HG02852 (cell line): ENCODE results near the gene DAND5.
"Not testable (repeated sequence)": the region's sequence is repeated elsewhere in the genome, so short reads cannot be mapped to it uniquely, and the experiment has no call there.

Source experiments
- ATAC-seq: cut with Tn5 transposase; IDR thresholded peaks from one replicate; pipeline ENCODE4 v1.9.1; 2021; ENCODE audit warnings: mild to moderate bottlenecking, moderate library complexity; ENCODE audit not compliant: unreplicated experiment

The DAND5 gene

DNA sequence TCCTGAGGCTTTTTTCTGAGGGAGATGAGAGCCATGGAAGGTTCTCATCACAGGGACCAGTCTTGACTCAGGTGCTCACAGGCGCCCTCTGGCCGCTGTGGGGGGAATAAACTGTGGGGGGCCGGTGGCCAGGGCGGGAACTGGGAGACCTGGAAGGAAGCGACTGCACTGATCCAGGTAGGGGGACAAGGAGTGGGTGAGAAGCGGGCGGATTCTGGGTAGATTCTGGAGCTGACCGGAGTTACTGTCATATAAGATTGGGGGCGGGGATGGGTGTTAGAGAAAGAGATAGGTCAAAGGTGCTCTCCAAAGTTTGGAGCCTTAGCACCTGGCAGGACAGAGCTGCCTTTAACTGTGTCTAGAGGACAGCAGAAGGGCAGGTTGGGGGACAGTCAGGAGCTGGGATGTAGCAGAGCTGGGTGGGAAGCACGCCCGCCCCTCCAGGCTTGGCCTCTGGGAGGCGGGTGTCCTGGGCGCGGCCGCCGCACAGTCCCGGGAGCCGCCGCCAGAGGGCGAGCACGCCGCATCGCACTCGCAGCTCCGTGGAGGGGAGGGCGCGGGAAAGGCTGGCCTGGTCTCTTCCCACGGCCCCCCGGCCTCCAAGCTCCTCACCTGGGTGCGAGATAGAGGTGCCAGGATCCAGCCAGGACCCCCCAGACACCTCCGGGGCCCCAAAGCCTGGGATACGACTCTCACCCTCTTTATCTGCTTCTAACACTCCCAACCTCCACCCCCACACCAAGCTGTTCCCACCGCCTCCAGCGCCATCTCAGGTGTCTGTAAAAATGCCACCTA lies 4.2 kb upstream of the DAND5 start:
- no peak for ATAC-seq

DNA sequence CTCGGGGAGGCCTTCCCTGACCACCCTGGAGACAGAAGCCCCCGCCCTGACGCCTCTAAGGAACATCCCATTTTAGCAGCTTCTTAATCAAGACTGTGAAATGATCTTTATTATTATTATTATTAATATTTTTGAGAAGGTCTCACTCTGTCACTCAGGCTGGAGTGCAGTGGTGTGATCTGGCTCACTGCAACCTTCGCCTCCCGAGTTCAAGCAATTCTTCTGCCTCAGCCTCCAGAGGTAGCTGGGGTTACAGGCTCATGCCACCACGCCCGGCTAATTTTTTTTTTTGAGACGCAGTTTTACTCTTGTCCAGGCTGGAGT lies 3.6 kb upstream of the DAND5 start:
- ATAC-seq = no peak

DNA sequence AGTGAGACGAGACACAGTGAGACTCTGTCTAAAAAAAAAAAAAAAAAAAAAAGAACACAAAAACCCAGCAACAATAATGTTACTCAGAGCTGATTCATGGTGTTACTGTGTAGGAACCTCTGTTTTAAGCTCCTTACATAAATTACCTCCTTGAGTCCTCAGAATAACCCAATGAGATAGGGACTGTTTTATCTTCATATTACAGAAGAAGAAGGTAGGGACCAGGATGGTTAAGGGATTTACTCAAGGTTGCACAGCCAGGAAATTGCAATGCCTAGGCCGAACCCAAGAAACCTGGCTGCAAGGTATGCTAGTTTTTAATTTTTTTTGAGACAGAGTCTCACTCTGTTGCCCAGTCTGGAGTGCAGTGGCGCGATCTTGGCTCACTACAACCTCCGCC lies 1.5 kb upstream of the DAND5 start:
- ATAC-seq = no peak

DNA sequence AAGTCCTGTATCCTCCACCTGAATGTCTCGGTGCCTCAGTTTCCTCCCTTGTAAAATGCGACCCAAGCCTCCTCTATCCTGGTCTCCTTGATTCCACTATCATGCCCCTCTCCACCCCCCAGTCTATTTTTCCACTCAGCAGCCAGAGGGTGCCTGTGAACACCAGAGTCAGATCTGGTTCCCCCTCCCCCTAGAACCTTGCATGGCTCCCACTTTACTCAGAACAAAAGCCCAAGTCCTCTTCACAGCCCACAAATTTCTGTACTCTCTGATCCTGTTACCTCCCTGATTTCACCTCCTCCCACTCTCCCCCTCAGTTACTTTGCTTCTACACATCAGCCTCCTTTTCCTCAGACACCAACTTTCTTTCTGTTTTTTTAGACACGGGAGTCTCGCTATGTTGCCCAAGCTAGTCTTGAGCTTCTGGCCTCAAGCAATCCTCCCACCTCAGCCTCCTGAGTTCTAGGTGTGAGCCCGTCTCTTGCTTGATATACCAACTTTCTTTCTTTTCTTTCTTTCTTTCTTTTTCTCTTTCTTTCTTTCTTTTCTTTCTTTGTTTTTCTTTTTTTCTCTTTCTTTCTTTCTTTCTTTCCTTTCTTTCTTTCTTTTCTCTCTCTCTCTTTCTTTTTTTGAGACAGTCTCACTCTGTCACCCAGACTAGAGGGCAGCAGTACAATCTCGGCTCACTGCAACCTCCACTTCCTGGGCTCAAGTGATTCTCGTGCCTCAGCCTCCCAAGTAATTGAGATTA lies 869 bp downstream of the DAND5 start:
- no peak for ATAC-seq

DNA sequence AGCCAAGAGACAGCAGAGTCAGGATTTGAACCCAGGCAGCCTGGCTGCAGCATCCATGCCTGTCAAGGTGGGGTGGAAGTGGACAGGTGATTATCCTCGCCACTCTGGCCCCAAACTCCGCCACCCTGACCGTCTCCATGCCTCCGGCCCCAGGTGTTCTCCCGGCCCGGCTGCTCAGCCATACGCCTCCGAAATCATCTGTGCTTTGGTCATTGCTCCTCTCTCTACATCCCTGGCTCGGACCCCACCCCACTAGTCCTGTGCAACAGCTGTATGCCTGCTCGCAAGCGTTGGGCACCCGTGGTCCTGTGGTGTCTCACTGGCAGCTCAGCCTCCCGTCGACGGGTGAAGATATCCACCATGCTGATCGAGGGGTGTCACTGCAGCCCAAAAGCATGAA lies 3.9 kb downstream of the DAND5 start:
- ATAC-seq = no peak

DNA sequence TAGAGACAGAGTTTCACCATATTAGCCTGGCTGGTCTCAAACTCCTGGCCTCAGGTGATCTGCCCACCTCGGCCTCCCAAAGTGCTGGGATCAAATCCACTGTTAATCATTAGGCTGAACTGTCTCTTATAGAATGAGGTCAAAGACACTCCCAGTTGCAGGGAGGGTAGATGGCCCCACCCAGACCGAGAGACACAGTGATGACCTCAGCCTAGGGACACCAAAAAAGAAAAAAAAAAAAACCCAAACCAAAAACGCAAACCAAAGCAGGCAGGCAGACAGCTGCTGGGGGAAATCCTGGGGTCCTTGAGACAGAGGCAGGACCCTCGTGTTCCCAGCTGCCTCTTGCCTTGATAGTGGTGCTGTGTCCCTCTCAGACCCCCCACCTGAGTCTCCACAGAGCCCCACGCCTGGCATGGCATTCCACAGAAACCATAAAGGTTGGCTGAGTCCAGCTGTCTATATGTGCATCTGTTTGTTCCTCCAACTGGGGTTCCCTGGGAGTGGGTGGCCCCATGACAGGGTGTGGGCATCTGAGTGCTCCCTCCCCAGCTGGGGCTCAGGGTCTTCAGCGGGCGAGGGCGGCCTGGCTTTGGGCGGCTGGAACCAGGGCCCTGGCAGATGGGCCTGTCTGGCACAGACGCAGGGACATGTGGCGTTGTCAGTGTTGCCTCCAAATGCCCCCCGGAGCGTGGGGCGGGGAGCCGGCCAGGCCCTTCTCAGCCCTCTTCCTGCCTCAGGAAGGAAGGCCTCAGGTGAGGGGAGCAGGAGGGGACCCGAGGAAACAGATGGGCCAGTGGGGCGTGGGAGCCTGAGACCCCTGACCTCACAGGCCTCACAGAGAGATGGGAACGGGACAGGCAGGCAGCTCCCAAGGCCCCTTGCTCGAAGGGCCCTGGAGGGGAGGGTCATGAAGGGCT lies 5.2 kb downstream of the DAND5 start:
- no peak for ATAC-seq

DNA sequence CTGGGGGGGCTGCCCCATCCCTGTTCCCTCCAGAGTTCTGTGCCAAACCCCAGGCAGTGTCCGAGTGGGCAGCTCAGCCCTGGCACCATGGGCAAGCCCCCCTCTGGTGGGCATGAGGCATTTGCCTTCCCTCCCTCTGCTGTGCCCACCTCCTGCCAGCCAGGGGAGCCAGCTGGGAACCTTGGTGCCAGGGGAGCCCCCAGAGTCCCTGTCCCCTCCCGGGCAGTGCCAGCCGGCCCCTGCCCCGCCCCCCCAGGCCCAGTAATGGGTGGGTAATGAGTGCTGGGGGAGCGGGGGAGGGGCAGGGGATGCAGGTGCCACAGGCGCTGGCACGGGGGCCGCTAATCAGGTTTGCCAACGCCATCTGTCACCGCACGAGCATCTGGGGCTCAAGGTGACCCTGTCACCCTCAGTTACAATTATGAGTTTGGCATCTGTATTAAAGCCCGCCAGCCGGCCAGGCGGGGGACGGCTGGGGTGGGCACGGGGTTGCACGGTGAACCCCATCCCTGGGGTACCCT lies 5.9 kb downstream of the DAND5 start:
- no peak for ATAC-seq

DNA sequence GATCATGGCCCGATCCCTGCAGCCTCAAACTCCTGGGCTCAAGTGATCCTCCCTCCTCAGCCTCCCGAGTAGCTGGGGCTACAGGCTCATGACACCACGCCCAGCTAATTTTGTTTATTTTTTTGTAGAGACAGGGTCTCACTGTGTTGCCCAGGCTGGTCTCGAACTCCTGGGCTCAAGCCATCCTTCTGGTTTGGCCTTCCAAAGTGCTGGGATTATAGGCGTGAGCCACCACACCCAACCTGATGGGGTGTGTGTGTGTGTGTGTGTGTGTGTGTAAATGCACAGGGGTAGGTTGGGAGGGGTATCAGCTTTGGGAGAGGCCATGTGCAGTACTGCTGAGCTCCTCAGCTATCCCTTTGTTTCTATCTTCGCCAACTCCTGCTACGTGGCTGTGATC lies 6.7 kb downstream of the DAND5 start:
- ATAC-seq = not testable (repeated sequence)

DNA sequence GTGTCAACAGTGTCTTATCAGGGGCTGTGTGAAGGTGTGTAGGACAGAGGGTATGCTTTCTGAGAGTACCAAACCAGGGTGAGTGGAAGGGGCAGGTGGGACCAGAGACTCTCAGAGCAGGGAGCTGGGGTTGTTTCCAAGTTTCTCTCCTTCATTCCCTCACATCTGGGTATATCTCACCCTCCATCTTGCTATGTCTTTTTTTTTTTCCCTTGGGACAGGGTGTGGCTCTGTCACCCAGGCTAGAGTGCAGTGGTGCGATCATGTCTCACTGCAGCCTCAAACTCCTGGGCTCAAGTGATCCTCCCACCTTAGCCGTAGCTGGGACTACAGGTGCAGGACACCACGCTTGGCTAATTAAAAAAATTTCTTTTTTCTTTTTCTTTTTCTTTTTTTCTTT lies 10.6 kb downstream of the DAND5 start:
- ATAC-seq = no peak

DNA sequence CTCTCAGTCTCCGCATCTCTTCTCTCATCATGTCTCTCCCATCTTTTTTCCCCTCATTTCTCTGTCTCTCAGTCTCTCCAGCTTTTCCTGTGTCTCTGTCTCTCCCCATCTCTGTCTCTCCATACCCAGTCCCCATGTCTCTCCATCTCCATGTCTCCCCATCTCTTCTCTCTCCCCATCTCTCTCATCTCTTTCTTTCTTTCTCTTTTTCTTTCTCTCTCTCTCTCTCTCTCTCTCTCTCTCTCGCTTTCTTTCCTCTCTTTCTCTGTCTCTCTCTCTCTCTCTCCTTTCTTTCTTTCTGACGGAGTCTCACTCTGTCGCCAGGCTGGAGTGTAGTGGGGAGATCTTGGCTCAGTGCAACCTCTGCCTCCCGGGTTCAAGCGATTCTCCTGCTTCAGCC lies 13.3 kb downstream of the DAND5 start:
- ATAC-seq = no peak

DNA sequence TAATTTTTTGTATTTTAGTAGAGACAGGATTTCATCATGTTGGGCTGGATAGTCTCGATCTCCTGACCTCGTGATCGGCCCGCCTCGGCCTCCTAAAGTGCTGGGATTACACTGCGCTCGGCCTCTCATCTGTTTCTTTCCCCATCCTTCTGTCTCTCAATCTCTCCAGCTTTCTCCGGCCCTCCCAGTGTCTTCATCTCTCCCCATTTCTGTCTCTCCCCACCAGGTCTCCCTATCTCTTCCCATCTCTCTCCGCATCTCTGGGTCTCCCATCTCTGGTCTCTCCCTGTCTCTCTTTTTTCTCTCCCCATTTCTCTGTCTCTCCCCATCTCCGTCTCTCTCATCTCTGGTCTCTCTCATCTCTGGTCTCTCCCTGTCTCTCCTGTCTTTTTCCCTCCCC lies 13.7 kb downstream of the DAND5 start:
- ATAC-seq = no peak

DNA sequence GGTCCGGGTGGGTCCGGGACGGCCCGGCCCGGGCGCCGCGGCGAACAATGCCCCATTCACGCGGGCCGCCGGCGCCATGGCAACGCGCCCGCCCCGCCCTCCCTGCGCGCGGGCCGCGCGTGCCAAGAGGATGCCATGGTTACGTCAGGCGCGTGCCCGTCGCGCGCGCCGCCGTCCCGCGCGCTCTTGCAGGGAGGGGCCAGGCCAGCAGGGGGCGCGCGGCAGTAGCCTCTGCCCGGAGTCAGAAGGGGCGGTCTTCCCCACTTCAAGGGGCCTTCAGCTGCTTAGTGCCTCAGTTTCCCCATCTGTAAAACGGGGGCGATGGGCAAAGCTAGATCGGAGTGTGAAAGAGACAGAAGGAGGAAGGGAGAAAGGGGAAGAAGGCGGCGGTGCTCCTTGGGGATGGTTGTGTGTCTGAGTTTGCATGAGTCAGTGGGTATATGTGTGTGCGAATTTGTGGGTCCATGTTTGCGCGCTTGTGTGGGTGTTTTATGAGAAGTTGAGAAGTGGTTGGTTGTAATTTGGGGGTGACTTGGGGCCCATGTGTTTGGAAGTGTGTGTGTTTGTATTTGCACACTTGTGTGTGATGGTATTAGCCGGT lies 14.3 kb downstream of the DAND5 start:
- no peak for ATAC-seq

DNA sequence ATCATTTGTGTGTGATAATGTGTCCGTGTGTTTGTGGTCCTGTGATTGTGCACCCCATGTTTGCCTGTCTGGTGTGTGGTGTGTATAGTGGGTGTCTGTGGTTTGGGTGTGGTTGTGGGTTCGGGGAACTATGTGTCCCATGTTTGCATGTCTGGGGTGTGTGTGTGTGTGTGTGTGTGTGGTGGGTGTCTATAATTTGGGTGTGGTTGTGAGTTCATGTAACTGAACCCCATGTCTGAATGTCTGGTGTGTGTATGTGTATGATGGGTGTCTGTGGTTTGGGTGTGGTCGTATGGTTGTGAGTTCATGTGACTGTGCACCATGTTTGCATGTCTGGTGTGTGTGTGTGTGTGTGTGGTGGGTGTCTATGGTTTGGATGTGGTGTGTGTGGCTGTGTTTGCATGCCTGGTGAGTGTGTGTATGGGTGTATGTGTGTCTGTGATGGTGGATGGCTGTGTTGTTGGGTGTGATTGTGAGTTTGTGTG lies 14.8 kb downstream of the DAND5 start:
- no peak for ATAC-seq

DNA sequence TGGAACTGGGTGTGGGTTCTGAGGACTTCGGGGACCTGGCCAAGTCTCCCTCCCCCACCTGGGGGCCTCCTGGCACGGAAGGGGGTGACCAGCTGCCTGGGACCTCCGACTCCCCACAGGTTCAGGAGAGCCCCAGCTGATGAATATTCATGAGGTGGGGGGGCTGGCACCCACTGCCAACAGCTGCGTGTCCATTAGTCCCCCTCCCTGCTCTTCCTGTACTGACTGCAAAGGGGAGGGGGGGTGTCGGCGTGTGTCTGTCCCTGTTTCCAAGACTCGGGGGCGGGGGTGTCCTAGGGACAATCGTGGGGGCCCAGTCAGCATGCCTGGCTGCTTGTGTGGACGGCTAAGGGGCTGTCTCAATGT lies 15.3 kb downstream of the DAND5 start:
- ATAC-seq = no peak

DNA sequence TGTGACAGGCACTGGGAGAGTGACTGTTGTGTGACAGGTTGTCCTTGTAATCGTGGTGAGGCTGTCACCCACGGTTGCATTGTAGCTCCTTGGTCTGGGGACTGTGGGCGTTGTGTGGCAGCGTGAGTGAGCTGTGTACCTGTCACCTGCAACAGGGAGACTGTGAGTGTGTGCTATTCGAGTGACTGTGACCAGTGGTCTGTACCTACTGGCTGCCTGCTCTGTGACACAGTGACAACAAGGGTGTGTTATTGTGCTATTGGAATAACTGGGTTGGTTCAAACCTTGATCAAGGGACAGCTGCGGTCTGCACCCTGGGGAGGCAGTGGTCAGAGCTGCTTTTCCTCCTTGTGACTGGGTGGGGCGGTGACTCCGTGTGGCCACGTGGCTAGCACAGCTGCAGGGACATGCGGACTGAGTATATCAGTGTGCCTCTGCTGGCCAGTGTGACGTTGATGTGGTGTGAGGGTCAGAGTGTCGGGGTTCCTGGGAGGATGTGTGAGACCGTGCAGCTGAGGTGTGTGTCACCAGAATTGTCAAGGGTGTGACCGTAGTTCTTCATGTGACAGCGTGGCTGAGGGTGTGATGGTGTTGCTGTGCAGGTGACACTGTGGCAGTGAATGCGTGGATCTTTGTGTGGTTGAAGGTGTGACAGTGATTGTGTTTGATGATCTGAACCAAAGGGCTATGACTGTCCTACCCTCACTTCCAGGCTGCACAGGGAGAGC lies 15.8 kb downstream of the DAND5 start:
- no peak for ATAC-seq

DNA sequence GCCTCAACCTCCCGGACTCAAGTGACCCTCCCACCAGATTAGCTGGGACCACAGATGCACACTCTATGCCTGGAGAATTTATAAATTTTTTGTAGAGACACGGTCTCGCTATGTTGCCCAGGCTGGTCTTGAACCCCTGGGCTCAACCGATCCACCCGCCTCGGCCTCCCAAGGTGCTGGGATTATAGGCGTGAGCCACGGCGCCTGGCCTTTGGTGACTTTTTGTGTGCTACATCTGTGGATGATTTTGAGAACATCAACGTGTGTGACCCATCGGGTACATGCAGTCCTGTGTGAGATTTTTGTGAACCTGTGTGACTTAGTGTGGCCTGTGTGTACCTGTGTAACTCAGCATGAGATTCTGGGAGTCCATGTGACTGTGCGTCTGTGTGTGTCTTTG lies 17.4 kb downstream of the DAND5 start:
- no peak for ATAC-seq

DNA sequence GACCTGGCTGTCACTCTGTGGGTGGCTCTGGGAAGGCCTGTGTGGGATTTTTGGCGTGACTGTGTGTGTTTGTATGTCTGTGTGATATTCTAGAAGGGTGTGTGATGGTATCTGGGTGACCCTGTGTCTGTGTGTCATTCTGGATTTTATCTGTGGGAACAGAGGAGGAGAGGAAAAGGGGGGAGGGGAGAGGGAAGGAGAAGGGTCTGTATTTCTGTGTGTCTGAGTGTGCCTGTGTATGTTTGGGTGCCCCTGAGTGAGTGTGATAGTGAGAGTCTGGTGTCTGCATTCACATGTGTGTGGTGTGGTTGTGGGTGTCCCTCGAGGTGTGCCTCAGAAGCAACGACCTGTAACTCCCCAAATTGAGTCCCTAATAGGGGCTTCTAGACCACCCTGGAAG lies 17.8 kb downstream of the DAND5 start:
- ATAC-seq = no peak

DNA sequence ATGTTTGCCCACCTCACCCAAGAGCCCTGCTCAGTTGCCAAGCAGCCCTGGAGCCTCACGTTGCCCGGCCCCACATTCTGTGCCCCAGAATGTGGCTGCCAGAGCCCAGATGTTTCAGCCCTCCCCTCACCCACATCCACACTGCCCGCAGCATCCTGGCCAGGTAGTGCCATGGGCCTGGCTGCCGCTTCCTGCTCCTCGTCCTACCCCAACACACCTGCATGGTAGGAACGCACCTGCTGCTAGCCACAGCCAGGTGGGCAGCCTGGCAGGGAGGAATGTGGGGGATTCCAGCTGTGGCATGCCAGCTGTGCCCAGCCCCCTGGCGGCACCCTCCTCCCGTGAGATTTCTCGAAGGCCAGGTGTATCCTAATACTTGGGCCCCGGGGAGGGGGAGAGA lies 18.4 kb downstream of the DAND5 start:
- ATAC-seq = no peak

DNA sequence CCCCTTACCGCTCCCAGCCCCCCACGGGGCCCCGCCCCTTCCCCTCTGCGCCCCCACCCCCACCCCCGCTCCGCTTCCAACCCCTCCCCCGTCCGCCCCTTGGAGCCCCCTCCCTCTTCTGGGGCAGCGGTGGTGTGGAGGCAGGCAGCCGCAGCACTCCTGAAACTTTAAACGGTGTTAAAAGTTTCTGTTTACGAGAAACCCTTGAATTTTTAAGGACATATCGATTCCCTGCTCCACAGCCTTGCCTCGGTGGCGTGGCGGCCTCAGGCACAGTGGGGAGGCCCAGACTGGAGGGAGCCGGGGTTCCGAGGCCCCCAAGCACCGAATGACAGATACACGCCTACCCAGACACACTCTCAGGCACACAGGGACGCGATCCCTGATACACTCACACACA lies 21.1 kb downstream of the DAND5 start:
- no peak for ATAC-seq

DNA sequence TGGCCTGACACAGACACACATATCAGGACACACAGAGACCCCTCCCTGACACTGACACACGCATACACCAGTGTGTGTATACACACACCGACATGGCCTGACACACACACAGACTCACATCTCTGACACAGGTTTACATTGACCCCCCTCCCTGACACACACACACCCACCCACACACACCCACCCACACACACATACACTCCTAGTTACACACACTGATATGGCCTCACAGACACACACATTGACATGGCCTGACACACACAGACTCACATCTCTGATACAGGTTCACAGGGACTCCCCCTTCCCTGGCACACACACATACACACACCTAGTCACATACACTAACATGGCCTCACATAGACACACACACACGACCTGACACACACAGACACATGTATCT lies 21.5 kb downstream of the DAND5 start:
- no peak for ATAC-seq
